Activated T-cell treated with anti-CD3 and anti-CD28 coated beads for 24 hours (primary cell): ENCODE results near the gene VASN.

ENCODE experiments used
- DNase-seq: peaks from one replicate; pipeline ENCODE4 v3.0.0-alpha.2; 2020; ENCODE audit warnings: low read depth

Gene VASN

DNA sequence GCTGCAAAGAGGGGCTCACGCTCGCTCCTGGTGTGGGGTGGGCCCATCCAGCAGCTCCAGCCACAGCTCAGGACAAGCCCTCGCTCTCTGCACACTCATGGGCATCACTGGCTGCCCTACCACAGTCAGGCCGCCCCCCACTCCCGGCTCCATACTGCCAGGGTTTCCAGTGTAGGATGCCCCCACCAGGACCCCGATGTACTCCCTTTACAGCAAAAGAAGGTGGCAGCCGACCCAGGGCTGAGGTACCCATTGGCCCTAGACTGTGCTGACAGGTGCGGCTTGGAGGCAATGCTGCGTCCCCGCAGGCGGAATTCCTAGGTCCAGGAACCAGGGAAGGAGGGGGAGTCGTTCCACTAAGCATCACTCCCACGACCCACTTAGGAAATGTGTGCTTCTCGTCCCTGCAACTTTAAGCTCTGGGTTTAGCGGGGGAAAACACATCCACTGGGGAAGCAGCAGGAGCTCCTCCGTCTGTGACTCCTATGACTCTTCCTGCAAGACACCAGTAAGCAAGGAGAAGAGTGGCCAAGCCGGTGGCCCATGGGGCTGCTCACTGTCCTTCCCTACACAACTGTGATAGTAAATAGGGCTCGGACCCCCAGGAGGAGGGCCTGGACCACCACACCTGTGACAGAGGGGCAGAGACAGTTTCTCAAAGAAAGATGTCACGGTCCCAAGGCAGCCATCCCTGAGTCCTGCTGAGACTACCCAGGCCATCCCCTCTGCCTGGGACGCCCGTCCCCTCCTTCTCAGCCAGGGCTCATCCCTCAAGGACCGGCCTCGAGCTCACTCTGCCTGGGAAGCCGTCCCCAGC lies 31.7 kb downstream of the VASN start:
- no peak for DNase-seq

DNA sequence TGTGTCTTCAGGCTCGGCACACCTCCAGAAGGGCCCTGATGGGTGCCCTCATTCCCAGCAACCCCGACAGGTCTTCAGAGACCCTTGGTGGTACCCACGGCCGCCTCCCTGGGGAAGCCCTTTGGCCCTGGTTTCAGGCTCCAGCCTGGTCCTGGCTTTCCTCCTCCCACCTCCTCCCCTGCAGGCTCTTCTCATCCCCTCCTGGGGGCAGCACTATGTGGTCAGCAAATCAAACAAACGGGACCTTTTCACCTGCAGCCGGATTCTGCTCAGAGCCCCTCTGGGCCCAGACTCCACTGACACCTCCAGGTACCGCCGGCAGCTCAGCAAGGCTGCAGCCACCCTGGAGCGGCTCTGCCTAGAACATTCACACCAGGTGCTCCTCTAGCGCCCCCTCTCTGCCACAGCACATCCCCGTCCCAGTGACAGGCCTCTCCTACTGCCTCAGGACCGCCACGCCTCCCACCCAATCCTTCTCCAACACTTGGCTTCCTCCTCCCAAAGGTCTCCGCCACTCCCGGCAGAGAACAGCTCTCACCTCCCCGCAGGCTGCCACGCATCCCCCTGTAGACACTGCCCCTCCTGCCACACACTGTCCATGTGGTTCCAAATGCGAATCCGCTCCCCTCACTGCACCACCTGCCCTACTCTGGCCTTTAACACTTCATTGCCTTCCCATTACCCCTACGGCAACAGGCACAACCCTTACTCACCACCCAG lies 32.8 kb downstream of the VASN start:
- no peak for DNase-seq

DNA sequence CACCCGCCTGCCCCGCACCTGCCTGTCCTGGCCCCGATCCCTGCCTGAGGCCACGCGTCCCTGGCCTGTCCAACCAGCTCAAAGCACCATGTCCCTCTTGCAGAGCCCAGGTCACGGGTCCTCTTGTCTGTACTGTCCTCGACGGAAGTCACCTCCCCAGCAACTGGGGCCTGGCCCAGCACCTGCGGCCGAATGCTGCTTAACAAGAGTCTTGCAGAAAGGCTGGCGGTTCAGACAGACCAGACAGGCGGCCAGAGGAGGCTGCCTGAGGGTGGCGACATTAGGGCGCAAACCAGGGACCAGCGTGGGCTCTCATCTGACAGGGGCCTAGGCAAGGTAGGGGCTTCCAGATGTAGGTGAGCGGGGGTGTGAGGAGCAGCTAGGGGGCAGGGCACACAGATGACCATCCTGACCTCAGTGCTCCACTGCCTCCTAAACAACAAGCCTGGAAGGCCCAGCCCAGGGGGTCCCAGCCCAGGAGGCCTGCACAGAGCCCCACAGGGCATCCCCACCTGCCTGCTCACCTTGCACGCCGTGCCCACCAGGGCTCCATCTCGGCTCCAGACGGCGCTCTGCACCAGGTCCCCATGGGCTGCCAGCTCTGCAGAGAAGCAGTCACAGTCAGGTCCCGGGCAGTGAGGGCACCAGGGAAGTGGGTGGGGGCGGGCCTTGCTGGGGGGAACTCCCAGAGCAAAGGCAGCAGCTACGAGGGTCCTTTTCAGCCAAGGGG lies 33.5 kb downstream of the VASN start:
- DNase-seq, result no peak

DNA sequence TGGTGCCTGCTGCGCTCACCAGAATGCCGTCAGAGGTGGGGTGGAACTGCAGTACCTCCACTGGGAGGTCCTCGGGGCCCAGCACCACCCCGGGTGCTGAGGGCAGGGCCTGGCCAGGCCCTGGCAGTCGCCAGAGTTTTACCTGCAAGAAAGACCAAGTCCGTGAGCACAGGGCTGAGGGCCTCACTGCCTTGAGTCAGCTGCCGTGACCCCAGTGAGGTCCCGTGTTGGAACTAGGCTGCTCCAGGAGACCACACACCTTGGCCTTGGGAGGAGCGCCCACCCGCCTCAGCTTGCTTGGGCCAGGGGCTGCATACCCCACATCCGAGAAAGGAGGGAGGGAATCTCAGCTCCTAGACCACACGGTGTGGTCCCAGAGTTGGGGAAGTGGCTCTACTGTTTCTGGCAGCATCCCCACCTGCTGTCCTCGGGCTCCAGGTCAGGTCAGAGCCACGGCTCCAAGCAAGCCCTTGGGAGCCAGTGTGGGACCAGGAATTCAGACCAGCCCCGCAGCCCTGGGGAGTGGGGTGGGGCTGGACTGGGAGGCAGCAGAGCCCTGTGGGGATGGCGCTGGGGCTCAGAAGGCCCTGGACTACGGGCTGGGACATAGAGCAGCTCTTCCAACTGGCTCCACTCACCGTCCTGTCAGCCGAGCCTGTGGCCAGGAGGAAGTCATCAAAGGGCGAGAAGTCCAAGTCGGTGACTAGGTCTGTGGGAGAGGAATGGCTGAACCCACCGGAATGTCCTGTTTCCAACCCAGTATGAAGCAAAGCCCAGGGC lies 36.1 kb downstream of the VASN start:
- no peak for DNase-seq

DNA sequence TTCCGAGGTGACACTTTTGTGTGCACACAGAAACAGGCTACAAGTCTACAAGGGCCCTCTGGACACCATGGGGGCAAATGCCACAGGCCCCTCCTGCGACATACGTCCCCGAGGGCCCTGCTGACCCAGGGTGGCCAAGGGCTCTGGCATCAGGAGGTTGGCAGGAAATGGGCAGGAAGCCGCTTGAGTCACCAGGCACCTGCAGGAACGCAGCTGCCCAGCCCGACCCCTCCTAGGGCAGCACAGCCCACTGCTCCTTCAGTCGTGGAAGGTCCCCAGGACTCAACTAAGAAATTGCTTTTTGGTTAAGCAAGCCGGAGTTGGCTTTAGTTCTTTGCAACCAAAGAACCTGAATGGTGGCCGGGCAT lies 36.7 kb downstream of the VASN start:
- no peak for DNase-seq

DNA sequence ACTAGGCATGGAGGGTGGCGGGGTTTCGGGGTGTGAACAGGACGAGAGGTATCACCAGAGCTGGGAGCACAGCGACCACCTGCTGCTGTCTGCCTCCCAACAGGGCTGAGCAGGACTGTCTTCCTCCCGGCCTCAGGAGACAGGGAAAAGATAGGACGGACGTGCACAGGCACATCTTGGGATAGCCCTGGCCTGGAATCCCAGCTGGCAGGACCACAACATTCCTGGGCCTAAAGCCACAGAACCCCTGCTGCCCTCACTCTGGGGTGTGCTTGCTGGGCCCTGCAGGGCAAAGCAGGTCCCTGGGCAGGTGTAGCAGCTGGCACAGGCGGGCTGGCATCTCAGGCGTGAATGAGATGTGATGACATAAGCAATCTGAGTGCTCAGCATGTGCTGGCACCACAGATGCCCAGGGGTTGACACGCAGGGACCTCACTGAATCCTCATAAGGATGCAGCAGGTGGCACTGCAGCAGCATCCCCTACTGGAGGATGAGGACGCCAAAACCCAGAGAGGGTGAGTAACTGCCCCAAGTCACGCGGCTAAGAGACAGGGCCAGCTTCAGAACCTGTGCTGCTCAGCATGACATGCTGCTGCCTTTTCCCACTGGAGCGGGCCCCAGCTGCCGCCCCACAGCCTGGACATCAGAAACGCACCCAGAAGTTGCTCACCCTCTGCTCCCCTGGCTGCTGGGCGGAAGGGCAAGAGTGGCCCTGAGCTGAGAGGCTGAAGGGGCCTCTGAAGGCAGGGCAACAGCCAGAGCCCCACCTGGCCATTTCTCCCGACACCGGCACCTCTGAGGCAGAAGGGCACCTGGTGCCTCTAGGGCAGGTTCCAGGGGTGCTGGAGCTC lies 37.7 kb downstream of the VASN start:
- no peak for DNase-seq

DNA sequence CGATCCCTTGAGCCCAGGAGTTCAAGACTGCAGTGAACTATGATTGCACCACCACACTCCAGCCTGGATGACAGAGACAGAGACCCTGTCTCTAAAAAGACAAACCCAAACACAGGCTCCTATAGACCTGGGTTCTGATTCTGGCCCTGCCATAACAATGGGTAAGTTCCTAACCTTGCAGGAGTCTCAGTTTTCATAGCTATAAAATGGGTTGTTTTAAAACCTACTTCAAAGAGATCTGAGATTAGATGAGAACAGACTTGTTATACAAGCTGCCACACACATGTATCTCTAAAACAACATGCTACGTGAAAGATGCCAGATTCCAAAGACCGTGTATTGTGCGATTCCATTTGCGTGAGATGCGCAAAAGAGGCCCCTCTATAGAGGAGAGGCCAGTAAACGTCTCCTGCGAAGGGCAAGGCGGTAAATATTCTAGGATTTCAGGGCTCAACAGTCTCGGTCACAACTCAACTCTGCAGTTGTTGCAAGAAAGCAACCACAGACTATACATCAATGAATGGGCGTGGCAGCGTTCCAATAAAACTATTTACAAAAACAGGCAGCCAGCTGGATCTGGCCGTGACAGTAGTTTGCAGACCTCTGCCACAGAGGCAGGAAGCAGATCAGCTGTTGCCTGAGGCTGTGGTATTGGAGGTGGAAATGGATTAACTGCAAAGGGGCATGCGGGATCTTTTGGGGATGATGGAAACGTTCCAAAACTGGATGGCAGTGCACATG lies 38.9 kb downstream of the VASN start:
- no peak for DNase-seq

DNA sequence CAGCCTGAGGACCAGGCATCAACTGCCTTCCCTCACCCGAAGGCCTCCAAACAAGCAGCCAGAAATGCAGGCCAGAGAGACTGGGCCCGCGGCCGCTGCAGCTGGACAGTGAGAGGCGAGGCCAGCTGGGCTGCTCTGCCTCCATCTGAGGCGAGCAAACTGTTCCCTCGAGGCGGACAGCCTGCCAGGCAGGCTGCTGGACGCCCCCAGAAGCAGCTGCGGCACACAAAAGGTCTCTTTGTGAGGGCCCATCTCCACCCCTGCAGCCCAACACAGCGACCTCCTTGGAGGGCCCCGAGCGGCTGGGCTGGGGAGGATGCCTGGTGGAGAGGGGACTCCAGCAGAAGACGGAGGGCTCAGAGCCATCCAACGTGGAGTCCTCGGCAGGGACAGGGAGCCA lies 40.0 kb downstream of the VASN start:
- no peak for DNase-seq

DNA sequence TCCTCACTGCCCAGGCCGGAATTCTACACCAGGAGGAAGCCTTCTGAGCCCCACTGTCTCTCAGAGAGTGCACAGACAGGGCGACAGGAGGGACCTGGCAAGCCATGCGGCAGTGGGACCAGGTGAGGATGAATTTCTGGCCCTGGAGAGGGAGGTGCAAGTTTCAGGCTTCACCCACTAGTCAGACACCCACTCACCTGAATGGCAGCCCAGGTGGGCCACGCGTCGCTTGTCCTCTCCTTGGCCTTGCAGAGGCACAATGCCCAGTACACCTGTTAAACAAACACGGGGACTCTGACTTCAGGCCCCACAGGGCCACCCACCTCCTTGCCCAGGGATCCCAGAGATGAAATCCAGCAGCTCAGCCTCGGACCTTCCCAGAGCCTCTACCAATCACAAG lies 40.5 kb downstream of the VASN start:
- no peak for DNase-seq

DNA sequence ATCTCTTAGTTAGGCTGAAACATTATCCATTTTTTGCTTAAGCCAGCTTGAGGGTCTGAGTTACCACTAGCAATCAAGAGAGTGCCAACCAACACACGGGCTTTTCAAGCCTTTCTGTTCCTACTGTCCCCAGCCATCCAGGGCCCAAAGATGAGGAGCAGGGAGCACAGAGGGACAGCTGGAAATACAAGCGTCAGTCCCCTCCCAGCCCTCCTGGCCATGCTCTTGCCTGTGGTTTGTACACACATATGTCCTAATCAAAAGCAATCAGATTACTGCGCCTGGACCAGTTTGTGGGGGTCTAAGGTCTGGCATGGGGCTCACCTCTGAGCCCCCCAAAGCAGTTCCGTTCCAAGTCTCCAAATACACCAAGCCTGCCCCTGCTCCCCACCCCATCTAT lies 41.2 kb downstream of the VASN start:
- no peak for DNase-seq

DNA sequence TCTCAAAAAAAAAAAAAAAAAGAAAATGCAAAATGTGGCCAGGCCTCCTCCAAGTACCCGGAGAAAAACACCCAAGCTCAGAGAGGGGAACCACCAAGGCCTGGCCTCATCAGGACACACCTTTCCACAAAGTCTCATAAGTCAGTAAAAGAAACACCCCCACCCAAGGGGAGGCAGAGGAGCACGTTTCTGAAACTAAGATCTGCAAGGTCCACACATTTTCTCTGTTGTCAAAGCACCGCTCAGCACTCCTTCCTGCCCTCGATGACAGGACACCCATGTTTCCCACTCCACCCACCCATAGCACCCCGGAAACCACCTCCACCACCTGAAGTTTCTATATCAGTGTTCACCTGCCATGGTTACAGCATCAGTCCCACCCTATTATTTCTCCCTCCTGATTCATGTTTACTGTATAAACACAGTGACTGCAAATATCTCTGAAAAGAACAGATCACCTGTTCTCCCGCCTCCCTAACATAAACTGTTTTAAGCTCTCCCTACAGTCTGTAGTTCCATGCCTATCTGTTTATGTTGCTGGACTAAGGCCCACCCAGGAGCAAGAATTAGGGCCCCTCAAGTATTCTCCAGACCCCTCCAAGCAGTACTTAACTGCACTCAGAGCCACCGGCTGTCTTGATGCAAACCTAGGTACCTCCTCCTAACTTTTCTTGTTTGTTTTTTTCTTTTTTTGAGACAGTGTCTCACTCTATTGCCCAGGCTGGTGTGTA lies 42.7 kb downstream of the VASN start:
- DNase-seq, result peak; percentile 73

DNA sequence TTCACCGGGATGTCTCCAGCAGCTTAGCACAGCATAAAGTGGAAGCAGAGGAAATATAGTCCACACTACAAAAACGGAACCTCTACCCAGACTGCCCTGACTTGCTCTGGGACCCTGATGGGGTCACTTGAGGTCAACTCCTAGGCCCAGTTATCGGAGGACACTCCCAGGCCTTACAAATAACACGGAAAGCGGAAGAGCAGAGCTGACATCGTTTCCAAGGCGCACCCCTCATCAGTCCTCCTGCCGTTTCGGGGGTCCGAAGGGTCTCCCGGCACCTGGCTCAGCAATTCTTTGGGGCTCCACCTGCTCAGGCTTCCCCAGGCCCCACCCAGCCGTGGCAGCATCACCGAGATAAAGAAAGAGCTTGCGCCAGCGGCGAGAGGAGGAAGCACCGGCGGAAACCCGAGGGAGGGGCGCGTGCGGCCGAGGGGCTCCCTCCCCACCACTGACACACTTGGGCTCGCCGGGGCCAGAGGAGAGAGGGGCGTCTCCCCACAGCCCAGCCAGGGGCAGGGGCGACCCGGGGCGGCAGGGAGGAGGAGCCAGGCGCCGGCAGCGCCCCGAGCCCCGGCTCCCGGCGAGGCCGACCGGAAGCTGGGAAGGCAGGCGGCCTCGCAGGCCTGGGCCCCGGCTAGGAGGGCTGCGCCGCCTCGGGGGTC lies 44.0 kb downstream of the VASN start:
- DNase-seq, result peak; percentile 26

DNA sequence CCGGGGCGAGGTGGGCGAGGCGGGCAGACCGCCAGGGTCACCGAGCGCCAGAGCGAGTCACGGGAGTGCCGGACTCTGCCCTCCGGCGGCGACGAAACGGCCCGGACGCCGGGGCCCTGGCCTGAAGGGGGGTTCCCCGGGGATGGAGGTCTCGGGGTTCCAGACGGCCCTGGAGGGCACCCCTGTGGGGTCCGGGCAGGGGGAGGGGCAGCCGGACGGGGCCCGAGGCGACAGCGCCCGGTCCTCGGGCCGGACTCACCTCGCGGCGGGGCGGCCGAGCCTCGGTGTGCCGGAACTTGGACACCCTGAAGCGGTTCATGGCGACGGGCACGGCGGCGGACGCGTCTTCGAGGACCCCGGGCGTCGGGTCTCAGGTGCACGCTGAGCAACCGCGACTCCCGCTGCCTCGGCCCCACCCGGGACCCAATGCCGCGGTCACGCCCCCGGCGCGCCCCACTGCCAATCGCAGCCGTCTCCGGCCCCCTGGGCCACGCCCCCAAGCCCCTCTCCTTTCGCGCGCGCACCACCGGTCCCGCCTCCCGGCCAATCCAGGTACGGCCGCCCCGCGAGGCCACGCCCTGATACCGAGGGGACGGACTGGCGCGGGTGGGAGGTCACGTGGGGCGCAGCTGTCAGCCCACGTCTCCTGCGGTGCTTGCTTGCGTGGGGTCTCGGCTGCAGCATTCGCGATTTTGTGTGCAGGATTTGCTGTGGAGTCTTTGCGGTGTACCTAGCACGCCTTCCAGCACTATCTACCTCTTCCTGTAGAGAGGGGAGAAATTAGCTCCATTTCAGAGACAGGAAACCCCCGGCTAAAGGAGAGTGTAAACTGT lies 44.8 kb downstream of the VASN start, which contains the start of gene CORO7:
TSS of gene CORO7 (minus strand) at position 397 of the 833 bp plus-strand sequence. CDS start at position 319, 78 bp downstream.
- peak; percentile 99 for DNase-seq

DNA sequence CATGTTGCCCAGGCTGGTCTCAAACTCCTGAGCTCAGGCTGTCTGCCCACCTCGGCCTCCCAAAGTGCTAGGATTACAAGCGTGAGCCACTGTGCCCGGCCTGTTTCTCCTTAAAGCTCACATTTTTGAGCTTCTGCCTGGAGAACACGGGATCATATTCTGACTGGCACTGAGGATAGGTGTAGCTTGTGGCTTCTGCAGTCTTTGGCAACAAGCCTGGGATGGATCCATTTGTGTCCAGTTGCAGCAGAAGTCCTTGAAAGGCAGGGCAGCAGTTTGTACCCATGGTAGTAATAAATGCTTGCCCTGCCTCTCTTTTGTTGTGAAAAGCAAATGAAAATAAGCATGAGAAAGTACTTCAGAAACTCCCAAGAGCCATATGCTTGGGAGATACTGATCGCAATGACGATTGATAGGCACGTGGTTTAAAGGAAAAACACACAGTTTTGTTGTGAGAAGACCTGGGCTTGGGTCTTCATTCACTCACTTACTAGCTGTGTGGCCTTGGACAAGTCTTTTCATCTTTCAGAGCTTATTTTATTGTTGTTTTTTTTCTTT lies 47.8 kb downstream of the VASN start:
- DNase-seq, result no peak

DNA sequence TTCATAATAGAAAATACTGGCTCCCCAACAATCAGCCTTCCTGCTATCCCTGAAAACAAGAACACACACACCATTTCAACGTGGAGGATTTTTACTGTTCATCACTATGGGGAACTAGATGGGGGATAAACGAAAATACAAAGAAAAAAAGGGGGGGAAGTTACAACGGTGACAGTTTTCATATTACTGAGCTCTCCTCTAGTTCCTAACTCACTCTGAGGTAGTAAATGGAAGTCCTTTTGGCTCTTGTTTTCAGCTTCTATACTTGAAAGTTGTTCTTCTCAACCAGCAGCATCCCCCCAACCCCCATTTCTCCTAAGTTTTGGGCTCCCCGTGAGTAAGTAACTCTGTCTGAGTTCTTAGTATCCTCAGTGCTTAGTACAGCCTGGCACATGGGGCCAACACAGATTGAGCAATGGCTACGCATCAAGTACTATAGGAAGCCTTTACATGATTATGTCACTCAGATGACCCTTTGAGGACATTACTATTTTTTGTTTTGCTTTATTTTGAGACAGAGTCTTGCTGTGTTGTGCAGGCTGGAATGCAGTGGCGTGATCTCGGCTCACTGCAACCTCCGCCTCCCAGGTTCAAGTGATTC lies 49.0 kb downstream of the VASN start:
- DNase-seq, result no peak

DNA sequence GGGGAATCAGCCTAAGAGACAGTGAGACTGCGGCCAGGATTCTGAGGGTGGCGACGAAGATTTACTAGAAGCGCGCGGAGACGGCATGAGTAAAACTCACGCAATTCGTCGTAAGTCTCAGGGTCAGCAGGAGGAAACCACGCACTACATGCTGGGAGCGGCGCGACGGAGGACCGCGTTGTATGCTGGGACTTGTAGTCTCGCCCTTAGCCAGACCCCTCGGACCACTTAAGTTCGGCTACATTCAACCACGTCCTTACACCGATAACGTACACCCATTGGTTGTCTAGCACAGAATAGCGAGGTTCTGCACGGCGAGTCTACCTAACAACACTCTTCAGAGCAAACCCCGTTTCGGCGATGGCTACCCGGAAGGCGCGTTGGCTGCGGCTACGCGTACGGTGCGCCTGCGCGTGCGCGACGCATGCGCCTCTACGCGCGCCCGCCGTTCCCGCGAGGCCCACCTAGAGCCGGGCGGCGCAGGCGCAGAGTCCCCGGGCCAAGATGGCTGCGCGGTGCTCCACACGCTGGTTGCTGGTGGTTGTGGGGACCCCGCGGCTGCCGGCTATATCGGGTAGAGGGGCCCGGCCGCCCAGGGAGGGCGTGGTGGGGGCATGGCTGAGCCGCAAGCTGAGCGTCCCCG lies 53.9 kb downstream of the VASN start, which contains the start of gene DNAJA3:
TSS of gene DNAJA3 (plus strand) at position 491 of the 643 bp plus-strand sequence. CDS start at position 505, 14 bp downstream.
- DNase-seq, result peak; percentile 88
